Suprapubic skin (tissue), 4 donors: ENCODE data around the gene SPACA7. TPM values are rescaled to one million over a fixed set of nuclear protein-coding genes. Genes with fewer than 3 reads are reported as not detected.

Source experiments
- DNase-seq, 2 donors: peaks; one replicate each; pipeline ENCODE4 v3.0.0-alpha.2; 2019; ENCODE audit warnings: low spot score in 2 of 2
- H3K27ac ChIP-seq: fragments of 200-600 bp; sonication (generic); one replicate; pipeline ENCODE4 v1.5.1; 2019
- H3K27me3 ChIP-seq: fragments of 200-600 bp; sonication (generic); one replicate; pipeline ENCODE4 v1.5.1; 2019
- H3K36me3 ChIP-seq: fragments of 200-600 bp; sonication (generic); one replicate; pipeline ENCODE4 v1.5.1; 2019
- H3K4me1 ChIP-seq: fragments of 200-600 bp; sonication (generic); one replicate; pipeline ENCODE4 v1.5.1; 2019
- H3K4me3 ChIP-seq: fragments of 200-600 bp; sonication (generic); one replicate; pipeline ENCODE4 v1.5.1; 2019; ENCODE audit warnings: mild to moderate bottlenecking
- H3K9me3 ChIP-seq: fragments of 200-600 bp; sonication (generic); one replicate; pipeline ENCODE4 v1.5.1; 2019
- CTCF ChIP-seq, 2 donors: fragments of 200-600 bp in 1 of 2; fragments of 450-650 bp in 1 of 2; sonication (generic) in 1 of 2; IDR thresholded peaks; one replicate each; pipeline ENCODE4 v1.5.1; 2016 to 2019; ENCODE audit warnings: antibody characterized with exemption in 2 of 2, mild to moderate bottlenecking in 1 of 2, moderate library complexity in 1 of 2
- EP300 ChIP-seq: sonication (generic); formaldehyde crosslinking; IDR thresholded peaks from one replicate; pipeline ENCODE4 v1.6.1; 2017; ENCODE audit warnings: antibody characterized with exemption
- POLR2A ChIP-seq, 2 donors: fragments of 450-650 bp; IDR thresholded peaks; one replicate each; pipeline ENCODE4 v1.6.1; 2017; ENCODE audit warnings: antibody characterized with exemption in 2 of 2, mild to moderate bottlenecking in 2 of 2, moderate library complexity in 2 of 2
- POLR2AphosphoS5 ChIP-seq, 3 donors: sonication (generic); formaldehyde crosslinking; IDR thresholded peaks; one replicate each; pipeline ENCODE4 v1.6.1; 2017; ENCODE audit warnings: antibody characterized with exemption in 3 of 3
- WGBS: methylation state at CpG from one replicate; pipeline ENCODE4 v1.1.5; 2018; 5-methylcytosine and 5-hydroxymethylcytosine counted together
- total RNA-seq, 4 donors: library from RNA; depleted of rRNA; stranded (reverse); fragments of >200 nt; gene quantifications; one replicate each; pipeline ENCODE4 v1.1.0, GENCODE V29; 2016

SPACA7 gene
- total RNA-seq, 4 donors from 2014 or later: not detected

GRCh38 chr13:112465251-112466131 is 89.3 kb downstream of the SPACA7 start:
- TF ChIP-seq POLR2A (IDR thresholded peaks at IDR 0.05): no peak
- TF ChIP-seq EP300: no peak
- TF ChIP-seq CTCF (IDR thresholded peaks at IDR 0.05): no peak
- no peak for TF ChIP-seq POLR2AphosphoS5 (IDR thresholded peaks at IDR 0.05)

GRCh38 chr13:112466132-112467058 is 90.2 kb downstream of the SPACA7 start:
- H3K4me1 ChIP-seq: no peaks in the 10 kb centered on the region
- H3K36me3 ChIP-seq: no peaks in the 10 kb centered on the region
- H3K27me3 ChIP-seq: no peaks in the 10 kb centered on the region
- peaks cover 7% of the 10 kb centered on the region for H3K9me3 ChIP-seq
- DNase-seq: no peak
- TF ChIP-seq EP300 (no peak), CTCF (IDR thresholded peaks at IDR 0.05) (no peak), POLR2AphosphoS5 (IDR thresholded peaks at IDR 0.05) (no peak), POLR2A (IDR thresholded peaks at IDR 0.05) (no peak)
- no peak overlapping the region for H3K27ac ChIP-seq
- WGBS: 81% methylated on average over 28 of the region's 40 CpGs
- no peak overlapping the region for H3K4me3 ChIP-seq

More at GRCh38 chr13:112465251-112466131, 89.3 kb downstream of the SPACA7 start:
- 82% methylated on average over 34 of the region's 35 CpGs for WGBS
- no peak overlapping the region for H3K4me3 ChIP-seq
- H3K4me1 ChIP-seq: no peaks in the 10 kb centered on the region
- H3K27ac ChIP-seq: no peak overlapping the region
- H3K27me3 ChIP-seq: no peaks in the 10 kb centered on the region
- DNase-seq: no peak
- no peaks in the 10 kb centered on the region for H3K36me3 ChIP-seq
- peaks cover 7% of the 10 kb centered on the region for H3K9me3 ChIP-seq

- no peaks in the 10 kb centered on the region for H3K4me1 ChIP-seq
- 75% methylated on average over 8 of the region's 19 CpGs for WGBS
- TF ChIP-seq POLR2A (IDR thresholded peaks at IDR 0.05): no peak
- TF ChIP-seq POLR2AphosphoS5 (IDR thresholded peaks at IDR 0.05): no peak
- TF ChIP-seq EP300: no peak
- no peak for TF ChIP-seq CTCF (IDR thresholded peaks at IDR 0.05)
- H3K36me3 ChIP-seq: no peaks in the 10 kb centered on the region
- no peak overlapping the region for H3K4me3 ChIP-seq
- H3K9me3 ChIP-seq: peaks cover 5% of the 10 kb centered on the region
- no peak for DNase-seq
- no peaks in the 10 kb centered on the region for H3K27me3 ChIP-seq
- no peak overlapping the region for H3K27ac ChIP-seq
Measured at GRCh38 chr13:112467236-112467635, 91.1 kb downstream of the SPACA7 start.

- WGBS: 77% methylated on average over 10 of the region's 10 CpGs
Measured at GRCh38 chr13:112468069-112468468, 91.9 kb downstream of the SPACA7 start.

More at GRCh38 chr13:112468069-112468468, 91.9 kb downstream of the SPACA7 start:
- Histone ChIP-seq H3K4me1 (no peaks in the 10 kb centered on the region), H3K27me3 (no peaks in the 10 kb centered on the region), H3K9me3 (no peaks in the 10 kb centered on the region), H3K36me3 (no peaks in the 10 kb centered on the region), H3K4me3 (no peak overlapping the region), H3K27ac (no peak overlapping the region)
- no peak for TF ChIP-seq POLR2A (IDR thresholded peaks at IDR 0.05)
- TF ChIP-seq POLR2AphosphoS5 (IDR thresholded peaks at IDR 0.05): no peak
- no peak for TF ChIP-seq EP300
- TF ChIP-seq CTCF (IDR thresholded peaks at IDR 0.05): no peak
- no peak for DNase-seq
